A549 (cell line): ENCODE results near the gene RASSF4.

Experiments used
- CTCF ChIP-seq: fragments of >200 bp; sonication (Bioruptor Twin); formaldehyde crosslinking; IDR thresholded peaks from 3 replicates; pipeline ENCODE4 v1.5.1; 2016
- EHMT2 ChIP-seq: fragments of 200-600 bp; sonication (generic); IDR thresholded peaks from 2 replicates; pipeline ENCODE4 v1.6.1; 2016; ENCODE audit warnings: antibody characterized with exemption, low read depth, mild to moderate bottlenecking, moderate library complexity
- ELK1 ChIP-seq: fragments of 150-350 bp; IDR thresholded peaks from 2 replicates; pipeline ENCODE4 v1.6.1; 2014; ENCODE audit warnings: low read depth, mild to moderate bottlenecking, low read length
- EP300 ChIP-seq, 2 experiments: fragments of >200 bp; sonication (Bioruptor Twin); formaldehyde crosslinking; IDR thresholded peaks; 2 replicates in 1 of 2; 3 replicates in 1 of 2; pipeline ENCODE4 v1.6.1; 2016 to 2017
- HDAC2 ChIP-seq: fragments of 200-600 bp; sonication (generic); IDR thresholded peaks from 2 replicates; pipeline ENCODE4 v1.6.1; 2016
- MAFK ChIP-seq: fragments of 450-650 bp; IDR thresholded peaks from 2 replicates; pipeline ENCODE4 v1.6.1; 2014; ENCODE audit not compliant: partially characterized antibody
- RAD21 ChIP-seq, 2 experiments: fragments of >200 bp in 1 of 2; sonication (Bioruptor Twin) in 1 of 2; formaldehyde crosslinking in 1 of 2; IDR thresholded peaks in 1 of 2; conservative IDR thresholded peaks in 1 of 2; 2 replicates in 1 of 2; 3 replicates in 1 of 2; pipeline ENCODE4 v1.6.1; 2012 to 2018; ENCODE audit warnings: inconsistent platforms in 1 of 2
- RFX5 ChIP-seq: fragments of 450-650 bp; IDR thresholded peaks from 2 replicates; pipeline ENCODE4 v1.7.1; 2014; ENCODE audit warnings: antibody characterized with exemption, mild to moderate bottlenecking, moderate library complexity
- USF2 ChIP-seq: fragments of 450-650 bp; IDR thresholded peaks from 2 replicates; pipeline ENCODE4 v1.6.1; 2014; ENCODE audit warnings: antibody characterized with exemption
- ZSCAN20 ChIP-seq: fragments of 250-450 bp; sonication (Bioruptor Pico); IDR thresholded peaks from 2 replicates; pipeline ENCODE4 v1.8.0; 2022; ENCODE audit warnings: mild to moderate bottlenecking, moderate library complexity

GRCh38 chr10:44974628-44975430, 15.2 kb downstream of the RASSF4 start:
- TF ChIP-seq CTCF (peak; percentile 91), HDAC2 (no peak), ZSCAN20 (CRISPR knock-in tag) (no peak), MAFK (no peak), ELK1 (no peak), USF2 (no peak), RFX5 (no peak), RAD21 (conservative IDR thresholded peaks at IDR 0.05 in 1 of 2, IDR thresholded peaks at IDR 0.05 in 1 of 2) (peak; percentile 47 to 75; a peak in 4 of 5 replicates), EHMT2 (no peak), EP300 (IDR thresholded peaks at IDR 0.05) (no peak)
